Measurements from ENCODE around the gene COX5B.

DNA sequence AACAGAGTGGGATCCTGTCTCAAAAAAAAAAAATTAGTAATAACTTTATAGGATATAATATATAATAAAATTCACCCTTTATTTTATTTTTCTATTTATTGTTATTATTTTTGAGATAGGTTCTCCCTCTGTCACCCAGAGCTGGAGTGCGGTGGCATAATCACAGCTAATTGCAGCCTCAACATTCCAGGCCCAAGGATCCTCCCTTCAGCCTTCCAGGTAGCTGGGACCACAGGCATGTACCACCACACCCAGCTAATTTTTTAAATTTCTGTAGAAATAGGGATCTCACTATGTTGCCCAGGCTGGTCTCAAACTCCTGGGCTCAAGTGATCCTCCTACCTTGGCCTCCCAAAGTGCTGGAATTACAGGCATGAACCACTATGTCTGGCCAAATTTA lies 24.6 kb downstream of the COX5B start:
- TF ChIP-seq, protein P1, sequence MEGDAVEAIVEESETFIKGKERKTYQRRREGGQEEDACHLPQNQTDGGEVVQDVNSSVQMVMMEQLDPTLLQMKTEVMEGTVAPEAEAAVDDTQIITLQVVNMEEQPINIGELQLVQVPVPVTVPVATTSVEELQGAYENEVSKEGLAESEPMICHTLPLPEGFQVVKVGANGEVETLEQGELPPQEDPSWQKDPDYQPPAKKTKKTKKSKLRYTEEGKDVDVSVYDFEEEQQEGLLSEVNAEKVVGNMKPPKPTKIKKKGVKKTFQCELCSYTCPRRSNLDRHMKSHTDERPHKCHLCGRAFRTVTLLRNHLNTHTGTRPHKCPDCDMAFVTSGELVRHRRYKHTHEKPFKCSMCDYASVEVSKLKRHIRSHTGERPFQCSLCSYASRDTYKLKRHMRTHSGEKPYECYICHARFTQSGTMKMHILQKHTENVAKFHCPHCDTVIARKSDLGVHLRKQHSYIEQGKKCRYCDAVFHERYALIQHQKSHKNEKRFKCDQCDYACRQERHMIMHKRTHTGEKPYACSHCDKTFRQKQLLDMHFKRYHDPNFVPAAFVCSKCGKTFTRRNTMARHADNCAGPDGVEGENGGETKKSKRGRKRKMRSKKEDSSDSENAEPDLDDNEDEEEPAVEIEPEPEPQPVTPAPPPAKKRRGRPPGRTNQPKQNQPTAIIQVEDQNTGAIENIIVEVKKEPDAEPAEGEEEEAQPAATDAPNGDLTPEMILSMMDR (IDR thresholded peaks at IDR 0.05): no peak
- TF ChIP-seq EZH2 (IDR thresholded peaks at IDR 0.05): no peak

Measured in neural progenitor cell (in vitro differentiated cells).